ENCODE results near the gene OR11H7.
"Not testable (repeated sequence)": the region's sequence is repeated elsewhere in the genome, so short reads cannot be mapped to it uniquely, and the experiment has no call there.

Gene OR11H7

GRCh38 chr14:20280265-20280664 is 51.5 kb downstream of the OR11H7 start:
- not testable (repeated sequence) for DNase-seq

Data from activated CD4-positive, alpha-beta T cell treated with anti-CD3 and anti-CD28 coated beads for 4 hours (primary cell).